Fibroblast of pulmonary artery (primary cell): ENCODE data around the gene TMEFF2.

Source experiments
- DNase-seq: peaks from one replicate; pipeline ENCODE4 v3.0.0-alpha.2; 2010; ENCODE audit warnings: low read depth
- H3K4me3 ChIP-seq: replicated peaks from 2 replicates; pipeline ENCODE4 v1.5.1; 2011; ENCODE audit warnings: low read depth, mild to moderate bottlenecking, control low read depth, low read length, moderate library complexity
- TF ChIP-seq, protein P1 (sequence below): IDR thresholded peaks from 2 replicates; pipeline ENCODE4 v1.5.1; 2011; ENCODE audit warnings: mild to moderate bottlenecking, control low read depth, low read length, inconsistent platforms; ENCODE audit errors: missing control alignments

The TMEFF2 gene

GRCh38 chr2:192011196-192011595, 183.5 kb downstream of the TMEFF2 start:
- DNase-seq, result no peak
- TF ChIP-seq, protein P1, sequence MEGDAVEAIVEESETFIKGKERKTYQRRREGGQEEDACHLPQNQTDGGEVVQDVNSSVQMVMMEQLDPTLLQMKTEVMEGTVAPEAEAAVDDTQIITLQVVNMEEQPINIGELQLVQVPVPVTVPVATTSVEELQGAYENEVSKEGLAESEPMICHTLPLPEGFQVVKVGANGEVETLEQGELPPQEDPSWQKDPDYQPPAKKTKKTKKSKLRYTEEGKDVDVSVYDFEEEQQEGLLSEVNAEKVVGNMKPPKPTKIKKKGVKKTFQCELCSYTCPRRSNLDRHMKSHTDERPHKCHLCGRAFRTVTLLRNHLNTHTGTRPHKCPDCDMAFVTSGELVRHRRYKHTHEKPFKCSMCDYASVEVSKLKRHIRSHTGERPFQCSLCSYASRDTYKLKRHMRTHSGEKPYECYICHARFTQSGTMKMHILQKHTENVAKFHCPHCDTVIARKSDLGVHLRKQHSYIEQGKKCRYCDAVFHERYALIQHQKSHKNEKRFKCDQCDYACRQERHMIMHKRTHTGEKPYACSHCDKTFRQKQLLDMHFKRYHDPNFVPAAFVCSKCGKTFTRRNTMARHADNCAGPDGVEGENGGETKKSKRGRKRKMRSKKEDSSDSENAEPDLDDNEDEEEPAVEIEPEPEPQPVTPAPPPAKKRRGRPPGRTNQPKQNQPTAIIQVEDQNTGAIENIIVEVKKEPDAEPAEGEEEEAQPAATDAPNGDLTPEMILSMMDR, result no peak
- no peak overlapping the region for H3K4me3 ChIP-seq

DNA sequence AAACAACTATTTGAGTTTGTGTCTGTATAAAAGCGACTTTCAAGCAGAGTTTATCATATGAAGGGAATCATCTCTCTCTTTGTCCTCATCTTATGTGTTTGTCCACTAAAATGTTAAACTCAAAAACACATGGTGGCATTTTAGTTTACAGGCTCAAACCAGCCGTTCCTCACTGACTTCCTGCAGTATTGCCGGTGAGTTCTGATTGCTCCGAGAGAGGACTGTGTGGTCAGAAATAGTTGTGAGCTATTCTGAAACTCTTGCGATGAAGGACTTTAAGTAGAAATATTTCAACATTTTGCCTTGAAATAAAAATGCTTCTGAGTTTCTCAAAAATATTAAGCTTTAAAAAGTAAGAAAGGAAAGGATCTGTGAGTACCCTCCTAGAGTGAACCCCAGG, 184.7 kb downstream of the TMEFF2 start:
- DNase-seq, result no peak
- H3K4me3 ChIP-seq, result no peak overlapping the region
- TF ChIP-seq, protein P1, result no peak

GRCh38 chr2:192007581-192008228, 187.0 kb downstream of the TMEFF2 start:
- no peak overlapping the region for H3K4me3 ChIP-seq
- TF ChIP-seq, protein P1, result no peak
- peak; percentile 53 for DNase-seq

- DNase-seq, result no peak
- TF ChIP-seq, protein P1, result no peak
Observed at GRCh38 chr2:192005211-192005610, 189.5 kb downstream of the TMEFF2 start.

DNA sequence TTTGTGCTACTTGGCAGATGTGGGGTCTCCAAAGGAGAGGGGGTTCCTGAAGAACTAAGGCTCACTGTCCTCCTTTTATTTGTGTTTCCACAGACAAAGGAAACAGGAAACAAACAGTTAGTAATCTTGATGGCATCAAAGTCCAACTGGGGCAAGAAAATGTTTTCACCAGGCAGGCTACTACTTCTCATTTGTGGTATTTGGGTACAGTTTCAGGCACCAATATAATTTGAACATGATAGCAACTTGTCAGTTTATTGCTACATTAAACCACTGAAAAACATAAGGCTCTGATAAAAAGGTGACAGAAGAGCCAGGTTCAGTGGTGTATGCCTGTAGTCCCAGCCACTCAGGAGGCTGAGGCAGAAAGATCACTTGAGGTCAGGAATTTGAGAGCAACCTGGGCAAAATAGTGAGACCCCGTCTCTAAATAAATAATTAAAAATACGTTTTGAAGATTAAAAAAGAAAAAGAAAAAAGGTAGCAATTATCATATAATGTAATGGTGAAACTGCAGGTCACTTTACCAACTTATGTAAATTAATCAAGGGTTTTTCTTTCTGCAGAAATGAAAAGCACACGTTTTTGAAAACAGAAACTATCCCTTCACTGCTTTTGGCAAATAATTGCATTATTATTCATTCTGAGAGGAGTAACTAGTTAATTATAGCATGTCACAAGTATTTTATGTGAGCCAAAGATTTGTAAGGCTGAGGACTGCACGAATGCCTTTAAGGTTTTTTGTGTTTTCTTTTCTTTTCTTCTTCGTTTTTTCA, 190.4 kb downstream of the TMEFF2 start:
- H3K4me3 ChIP-seq, result no peak overlapping the region
- TF ChIP-seq, protein P1, result no peak
- no peak for DNase-seq

More at GRCh38 chr2:192005211-192005610, 189.5 kb downstream of the TMEFF2 start:
- H3K4me3 ChIP-seq, result no peak overlapping the region

GRCh38 chr2:192002418-192002817, 192.3 kb downstream of the TMEFF2 start:
- TF ChIP-seq, protein P1, result no peak
- no peak for DNase-seq
- H3K4me3 ChIP-seq, result no peak overlapping the region
